Breast epithelium (tissue), 3 donors: ENCODE results near the gene NRF1.

Source experiments
- CTCF ChIP-seq, 3 donors: fragments of 450-650 bp; IDR thresholded peaks; one replicate each; pipeline ENCODE4 v1.5.1; 2016 to 2017; ENCODE audit warnings: antibody characterized with exemption in 3 of 3, mild to moderate bottlenecking in 3 of 3, moderate library complexity in 3 of 3
- POLR2A ChIP-seq: fragments of 450-650 bp; IDR thresholded peaks from one replicate; pipeline ENCODE4 v1.6.1; 2016; ENCODE audit warnings: antibody characterized with exemption, mild to moderate bottlenecking, moderate library complexity

GRCh38 chr7:129686063-129686462 lies 74.5 kb downstream of the NRF1 start:
- TF ChIP-seq CTCF (IDR thresholded peaks at IDR 0.05) (no peak), POLR2A (no peak)
